Lower leg skin (tissue), 4 donors: ENCODE measurements around the gene UMAD1. TPM values are rescaled to one million over a fixed set of nuclear protein-coding genes. Genes with fewer than 3 reads are reported as not detected.

ENCODE experiments used
- DNase-seq, 2 donors: peaks; one replicate each; pipeline ENCODE4 v3.0.0-alpha.2; 2019; ENCODE audit warnings: low spot score in 2 of 2
- H3K4me3 ChIP-seq: fragments of 200-600 bp; sonication (generic); 2 replicates; pipeline ENCODE4 v1.5.1; 2017; ENCODE audit warnings: mild to moderate bottlenecking, low read depth; ENCODE audit not compliant: poor library complexity, severe bottlenecking
- POLR2A ChIP-seq, 2 donors: fragments of 450-650 bp; IDR thresholded peaks; one replicate each; pipeline ENCODE4 v1.6.1; 2016 to 2017; ENCODE audit warnings: antibody characterized with exemption in 2 of 2, mild to moderate bottlenecking in 1 of 2, moderate library complexity in 1 of 2
- WGBS, 2 donors: methylation state at CpG; one replicate each; pipeline ENCODE4 v1.1.5; 2018; 5-methylcytosine and 5-hydroxymethylcytosine counted together
- intact Hi-C: fragments of 100-400 bp; cut with DNase I; formaldehyde crosslinking; loops from one replicate; pipeline ENCODE4 v1.15.0; 2023; ENCODE audit warnings: low total_unique reads
- total RNA-seq, 4 donors: library from RNA; depleted of rRNA; stranded (reverse); fragments of >200 nt; gene quantifications; one replicate each; pipeline ENCODE4 v1.1.0, GENCODE V29; 2016
- TF ChIP-seq, protein P1 (sequence below), 3 donors: fragments of 450-650 bp; IDR thresholded peaks; one replicate each; pipeline ENCODE4 v1.5.1; 2016; ENCODE audit warnings: antibody characterized with exemption in 3 of 3, mild to moderate bottlenecking in 3 of 3, moderate library complexity in 2 of 3

The UMAD1 gene
- total RNA-seq, 4 donors from 2014 or later: 12.3 to 26.1 (median 13.2) TPM

DNA sequence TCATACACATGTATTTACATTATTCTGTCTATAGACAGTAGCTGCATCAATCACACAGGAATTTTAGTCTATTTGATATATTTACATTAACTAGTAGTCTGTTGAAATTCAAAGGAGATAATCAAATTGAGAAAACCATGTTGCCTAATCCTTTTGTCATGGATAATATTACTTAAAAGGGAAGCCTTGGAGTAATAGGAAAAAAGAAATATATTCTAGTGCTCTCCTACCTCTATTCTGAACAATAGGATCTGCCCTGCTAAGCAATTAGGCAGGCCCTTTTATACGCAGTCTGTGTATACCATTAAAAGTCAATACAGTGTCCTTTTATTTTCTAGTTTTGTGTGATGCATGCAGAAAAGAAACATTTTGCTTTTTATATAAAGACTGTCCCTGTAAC is 24.5 kb downstream of the UMAD1 start:
- no peak for DNase-seq
- intact Hi-C loops: no loop called here
- no peak overlapping the region for H3K4me3 ChIP-seq
- 94 to 96% methylated on average over 1 of the region's 1 CpG for WGBS, 2 donors
- TF ChIP-seq POLR2A (IDR thresholded peaks at IDR 0.05): no peak
- TF ChIP-seq, protein P1, sequence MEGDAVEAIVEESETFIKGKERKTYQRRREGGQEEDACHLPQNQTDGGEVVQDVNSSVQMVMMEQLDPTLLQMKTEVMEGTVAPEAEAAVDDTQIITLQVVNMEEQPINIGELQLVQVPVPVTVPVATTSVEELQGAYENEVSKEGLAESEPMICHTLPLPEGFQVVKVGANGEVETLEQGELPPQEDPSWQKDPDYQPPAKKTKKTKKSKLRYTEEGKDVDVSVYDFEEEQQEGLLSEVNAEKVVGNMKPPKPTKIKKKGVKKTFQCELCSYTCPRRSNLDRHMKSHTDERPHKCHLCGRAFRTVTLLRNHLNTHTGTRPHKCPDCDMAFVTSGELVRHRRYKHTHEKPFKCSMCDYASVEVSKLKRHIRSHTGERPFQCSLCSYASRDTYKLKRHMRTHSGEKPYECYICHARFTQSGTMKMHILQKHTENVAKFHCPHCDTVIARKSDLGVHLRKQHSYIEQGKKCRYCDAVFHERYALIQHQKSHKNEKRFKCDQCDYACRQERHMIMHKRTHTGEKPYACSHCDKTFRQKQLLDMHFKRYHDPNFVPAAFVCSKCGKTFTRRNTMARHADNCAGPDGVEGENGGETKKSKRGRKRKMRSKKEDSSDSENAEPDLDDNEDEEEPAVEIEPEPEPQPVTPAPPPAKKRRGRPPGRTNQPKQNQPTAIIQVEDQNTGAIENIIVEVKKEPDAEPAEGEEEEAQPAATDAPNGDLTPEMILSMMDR (IDR thresholded peaks at IDR 0.05): no peak

DNA sequence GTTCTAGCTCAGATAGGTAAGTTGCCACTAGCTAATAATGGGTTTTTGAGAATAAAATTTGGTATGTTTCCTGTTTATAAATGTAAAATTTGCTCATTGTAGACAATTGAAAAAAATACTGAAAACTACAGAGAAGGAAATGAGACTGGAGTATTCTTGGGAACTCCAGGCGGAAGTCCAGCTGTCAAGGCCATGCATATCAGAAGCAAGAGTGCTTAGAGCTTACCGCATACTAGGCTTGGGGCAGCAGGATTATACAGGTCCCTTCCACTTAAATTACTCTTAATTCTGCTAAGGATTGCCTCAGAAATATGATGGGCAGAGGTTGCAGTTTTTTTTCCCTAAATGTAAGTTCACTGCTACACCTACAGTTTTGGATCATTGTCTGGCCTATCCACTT is 26.6 kb downstream of the UMAD1 start:
- no peak overlapping the region for H3K4me3 ChIP-seq
- TF ChIP-seq POLR2A (IDR thresholded peaks at IDR 0.05): no peak
- TF ChIP-seq, protein P1 (IDR thresholded peaks at IDR 0.05): no peak
- intact Hi-C loops: no loop called here
- no peak for DNase-seq
- WGBS, 2 donors: 93 to 99% methylated on average over 2 of the region's 2 CpGs

DNA sequence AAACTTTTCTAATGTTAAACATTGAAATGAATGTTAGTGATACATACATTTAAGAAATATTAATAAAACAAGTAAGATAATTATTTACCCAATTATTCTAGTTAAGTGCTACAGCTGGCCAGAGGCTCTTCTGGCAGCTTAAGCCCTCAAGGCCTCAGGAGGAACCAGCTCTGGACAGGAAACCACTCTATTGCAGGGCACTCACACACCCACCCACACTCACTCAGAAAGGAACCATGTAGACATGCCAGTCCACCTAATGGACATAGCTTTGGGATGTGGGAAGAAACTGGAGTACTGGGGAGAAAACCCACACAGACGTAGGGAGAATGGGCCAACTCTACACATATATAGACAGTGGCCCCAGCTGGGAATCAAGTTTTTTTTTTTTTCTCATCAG is 28.2 kb downstream of the UMAD1 start:
- intact Hi-C loops: no loop called here
- no peak for DNase-seq
- TF ChIP-seq POLR2A (IDR thresholded peaks at IDR 0.05): no peak
- TF ChIP-seq, protein P1 (IDR thresholded peaks at IDR 0.05): no peak
- H3K4me3 ChIP-seq: no peak overlapping the region
- WGBS, 2 donors: 97 to 100% methylated on average over 1 of the region's 1 CpG

DNA sequence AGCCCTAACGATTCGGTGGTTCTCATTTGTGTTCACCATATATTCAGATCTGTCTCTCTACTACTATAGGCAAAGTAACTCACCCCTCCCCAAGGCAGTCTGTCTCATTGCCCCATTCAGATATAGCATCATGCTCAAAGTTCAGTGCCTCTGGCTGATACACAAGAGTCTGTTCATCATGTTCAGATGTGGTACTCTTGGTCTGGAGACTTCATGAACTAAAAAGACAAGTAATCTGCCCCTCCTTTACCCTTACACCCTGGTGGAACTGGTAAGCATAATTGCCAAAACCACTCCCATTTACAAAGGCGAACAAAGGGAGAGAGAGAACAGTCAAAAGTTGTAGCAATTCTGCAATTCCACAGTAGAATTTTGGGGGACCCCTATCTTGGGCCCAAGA is 29.9 kb downstream of the UMAD1 start:
- no peak for DNase-seq
- 91 to 95% methylated on average over 3 of the region's 3 CpGs for WGBS, 2 donors
- no peak for TF ChIP-seq POLR2A (IDR thresholded peaks at IDR 0.05)
- TF ChIP-seq, protein P1 (IDR thresholded peaks at IDR 0.05): no peak
- H3K4me3 ChIP-seq: no peak overlapping the region
- intact Hi-C loops: no loop called here

DNA sequence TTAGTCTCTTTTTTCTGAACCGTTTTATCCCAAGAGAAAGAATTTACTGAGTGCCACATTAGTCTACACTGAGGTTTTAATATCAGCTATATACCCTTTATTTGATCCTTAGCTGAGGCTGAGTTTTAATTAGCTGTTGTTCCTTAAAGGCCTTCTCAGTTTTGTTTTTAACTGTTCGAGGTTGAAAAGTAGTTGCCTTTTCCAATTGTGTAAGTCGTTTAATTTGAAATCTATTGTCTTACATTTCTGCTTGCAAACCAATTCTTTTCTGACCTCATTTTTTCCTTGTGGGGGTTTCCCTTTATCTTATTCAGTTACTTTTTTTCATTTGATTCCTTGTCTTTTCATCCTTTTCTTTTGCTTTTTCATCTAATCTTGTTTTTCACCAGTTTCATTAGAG is 30.8 kb downstream of the UMAD1 start:
- DNase-seq: no peak
- no peak for TF ChIP-seq POLR2A (IDR thresholded peaks at IDR 0.05)
- TF ChIP-seq, protein P1 (IDR thresholded peaks at IDR 0.05): no peak
- H3K4me3 ChIP-seq: no peak overlapping the region
- 52 to 57% methylated on average over 3 of the region's 3 CpGs for WGBS, 2 donors
- intact Hi-C loops: no loop called here

DNA sequence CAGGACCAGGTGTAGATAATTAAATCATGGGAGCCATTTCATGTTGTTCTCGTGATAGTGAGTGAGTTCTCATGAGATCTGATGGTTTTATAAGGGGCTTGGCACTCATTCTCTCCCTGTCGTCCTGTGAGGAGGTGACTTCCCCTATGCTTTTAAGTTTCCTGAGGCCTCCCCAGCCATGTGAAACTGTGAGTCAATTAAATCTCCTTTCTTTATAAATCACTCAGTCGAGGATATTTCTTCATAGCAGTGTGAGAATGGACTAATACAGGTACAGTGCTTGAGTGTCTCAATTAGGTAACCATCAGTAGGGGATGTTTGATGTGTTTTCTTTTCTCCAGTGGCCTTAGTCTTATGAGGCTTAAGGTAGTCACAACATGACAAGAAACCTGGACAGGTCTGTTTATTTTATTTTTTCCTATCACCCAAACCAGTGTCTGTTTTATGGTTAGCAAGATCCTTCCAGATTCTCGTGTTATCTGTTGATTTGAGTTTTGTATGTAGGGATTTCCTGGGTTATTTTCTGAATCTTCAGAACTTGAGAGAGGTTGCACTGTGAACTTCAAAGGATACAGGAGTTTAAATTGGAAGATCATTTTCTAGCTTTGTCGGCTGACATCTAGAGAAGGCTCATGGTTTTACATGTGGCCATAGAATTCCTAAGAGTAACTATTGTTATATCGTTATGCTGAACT is 32.1 kb downstream of the UMAD1 start:
- WGBS, 2 donors: 86 to 90% methylated on average over 6 of the region's 6 CpGs
- intact Hi-C loops: no loop called here
- H3K4me3 ChIP-seq: no peak overlapping the region
- no peak for DNase-seq
- no peak for TF ChIP-seq POLR2A (IDR thresholded peaks at IDR 0.05)
- TF ChIP-seq, protein P1 (IDR thresholded peaks at IDR 0.05): no peak
